ENCODE data around the gene PGBD1.

DNA sequence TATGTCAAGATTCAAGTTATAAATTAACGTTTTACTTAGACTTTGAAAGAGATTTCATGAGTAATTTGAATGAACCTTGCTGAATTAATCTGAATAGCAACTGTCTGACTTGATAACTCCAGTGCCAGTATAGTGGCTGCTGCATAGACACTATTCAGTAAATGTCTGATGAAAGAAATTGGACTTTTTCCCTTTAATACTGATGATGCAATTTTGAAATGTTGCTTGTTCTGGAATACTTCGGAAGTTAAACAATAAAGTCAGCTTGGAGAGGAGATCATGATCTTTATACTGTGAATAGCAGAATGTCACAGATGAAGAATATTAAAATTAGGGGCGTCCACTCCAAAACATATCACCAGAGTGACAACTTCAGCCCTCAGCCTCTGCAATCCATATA lies 3.6 kb upstream of the PGBD1 start:
- TF ChIP-seq, protein P1, sequence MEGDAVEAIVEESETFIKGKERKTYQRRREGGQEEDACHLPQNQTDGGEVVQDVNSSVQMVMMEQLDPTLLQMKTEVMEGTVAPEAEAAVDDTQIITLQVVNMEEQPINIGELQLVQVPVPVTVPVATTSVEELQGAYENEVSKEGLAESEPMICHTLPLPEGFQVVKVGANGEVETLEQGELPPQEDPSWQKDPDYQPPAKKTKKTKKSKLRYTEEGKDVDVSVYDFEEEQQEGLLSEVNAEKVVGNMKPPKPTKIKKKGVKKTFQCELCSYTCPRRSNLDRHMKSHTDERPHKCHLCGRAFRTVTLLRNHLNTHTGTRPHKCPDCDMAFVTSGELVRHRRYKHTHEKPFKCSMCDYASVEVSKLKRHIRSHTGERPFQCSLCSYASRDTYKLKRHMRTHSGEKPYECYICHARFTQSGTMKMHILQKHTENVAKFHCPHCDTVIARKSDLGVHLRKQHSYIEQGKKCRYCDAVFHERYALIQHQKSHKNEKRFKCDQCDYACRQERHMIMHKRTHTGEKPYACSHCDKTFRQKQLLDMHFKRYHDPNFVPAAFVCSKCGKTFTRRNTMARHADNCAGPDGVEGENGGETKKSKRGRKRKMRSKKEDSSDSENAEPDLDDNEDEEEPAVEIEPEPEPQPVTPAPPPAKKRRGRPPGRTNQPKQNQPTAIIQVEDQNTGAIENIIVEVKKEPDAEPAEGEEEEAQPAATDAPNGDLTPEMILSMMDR (IDR thresholded peaks at IDR 0.05): no peak
- no peak for TF ChIP-seq POLR2A (IDR thresholded peaks at IDR 0.05)
- TF ChIP-seq POLR2AphosphoS5 (IDR thresholded peaks at IDR 0.05): no peak
- no peak for TF ChIP-seq EP300 (IDR thresholded peaks at IDR 0.05)

All from suprapubic skin (tissue), 4 donors.